HG03439 (cell line): ENCODE results near the gene TGFBI.

ENCODE experiments used
- ATAC-seq: cut with Tn5 transposase; IDR thresholded peaks from one replicate; pipeline ENCODE4 v1.9.1; 2021; ENCODE audit warnings: mild to moderate bottlenecking, moderate library complexity; ENCODE audit not compliant: unreplicated experiment

The TGFBI gene

GRCh38 chr5:136023958-136024541, 4.7 kb upstream of the TGFBI start:
- no peak for ATAC-seq

GRCh38 chr5:136025900-136026299, 2.9 kb upstream of the TGFBI start:
- no peak for ATAC-seq

- ATAC-seq: no peak
These were observed 2.2 kb upstream of the TGFBI start for GRCh38 chr5:136026636-136027035.

GRCh38 chr5:136027311-136027710, 1.5 kb upstream of the TGFBI start:
- ATAC-seq: no peak

GRCh38 chr5:136028090-136028489, 698 bp upstream of the TGFBI start:
- ATAC-seq: no peak

- no peak for ATAC-seq
These were observed 1.5 kb downstream of the TGFBI start for GRCh38 chr5:136030252-136030651.

- peak; percentile 87 for ATAC-seq
These were observed 2.3 kb downstream of the TGFBI start for GRCh38 chr5:136030956-136031611.

GRCh38 chr5:136031711-136032110, 2.9 kb downstream of the TGFBI start:
- ATAC-seq: no peak

- ATAC-seq: no peak
These were observed 3.8 kb downstream of the TGFBI start for GRCh38 chr5:136032564-136032963.

- ATAC-seq: no peak
These were observed 4.4 kb downstream of the TGFBI start for GRCh38 chr5:136033234-136033633.

GRCh38 chr5:136033848-136034247, 5.1 kb downstream of the TGFBI start:
- ATAC-seq: no peak

GRCh38 chr5:136034492-136034891, 5.7 kb downstream of the TGFBI start:
- ATAC-seq: no peak

- no peak for ATAC-seq
These were observed 6.2 kb downstream of the TGFBI start for GRCh38 chr5:136034984-136035383.

- no peak for ATAC-seq
These were observed 7.0 kb downstream of the TGFBI start for GRCh38 chr5:136035837-136036236.

GRCh38 chr5:136036293-136036911, 7.6 kb downstream of the TGFBI start:
- no peak for ATAC-seq

GRCh38 chr5:136037001-136037705, 8.4 kb downstream of the TGFBI start:
- no peak for ATAC-seq

- ATAC-seq: no peak
These were observed 9.8 kb downstream of the TGFBI start for GRCh38 chr5:136038635-136039034.

GRCh38 chr5:136039202-136039601, 10.4 kb downstream of the TGFBI start:
- no peak for ATAC-seq

- no peak for ATAC-seq
These were observed 12.1 kb downstream of the TGFBI start for GRCh38 chr5:136040746-136041415.

- no peak for ATAC-seq
These were observed 13.4 kb downstream of the TGFBI start for GRCh38 chr5:136042156-136042555.

GRCh38 chr5:136042665-136043121, 13.9 kb downstream of the TGFBI start:
- no peak for ATAC-seq
